HG03457 (cell line): ENCODE data around the gene HIPK4.
"Not testable (repeated sequence)": the region's sequence is repeated elsewhere in the genome, so short reads cannot be mapped to it uniquely, and the experiment has no call there.

Experiments used
- ATAC-seq: cut with Tn5 transposase; IDR thresholded peaks from one replicate; pipeline ENCODE4 v1.9.1; 2021; ENCODE audit warnings: moderate number of reproducible peaks; ENCODE audit not compliant: unreplicated experiment

Gene HIPK4

GRCh38 chr19:40416918-40417642, 27.1 kb upstream of the HIPK4 start:
- no peak for ATAC-seq

DNA sequence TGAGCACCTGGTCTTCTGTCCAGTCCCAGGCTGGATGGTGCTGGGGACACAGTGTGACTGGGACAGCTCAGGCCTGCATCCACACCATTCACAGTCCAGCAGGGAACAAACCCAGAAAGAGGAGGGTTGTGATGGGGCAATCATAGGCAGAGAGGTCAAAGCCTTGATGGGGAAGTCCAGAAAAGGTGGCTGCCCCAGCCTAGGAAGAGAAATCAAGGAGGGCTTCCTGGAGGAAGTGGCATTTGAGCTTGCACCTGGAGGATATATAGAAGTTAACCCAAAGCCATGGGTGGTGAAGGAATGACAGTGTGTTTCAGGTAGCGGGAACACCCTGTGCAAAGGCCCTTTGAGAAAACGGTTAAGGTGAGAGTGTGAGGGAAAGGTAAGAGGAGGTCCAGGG, 25.8 kb upstream of the HIPK4 start:
- no peak for ATAC-seq

GRCh38 chr19:40414542-40415535, 24.9 kb upstream of the HIPK4 start:
- ATAC-seq = no peak

DNA sequence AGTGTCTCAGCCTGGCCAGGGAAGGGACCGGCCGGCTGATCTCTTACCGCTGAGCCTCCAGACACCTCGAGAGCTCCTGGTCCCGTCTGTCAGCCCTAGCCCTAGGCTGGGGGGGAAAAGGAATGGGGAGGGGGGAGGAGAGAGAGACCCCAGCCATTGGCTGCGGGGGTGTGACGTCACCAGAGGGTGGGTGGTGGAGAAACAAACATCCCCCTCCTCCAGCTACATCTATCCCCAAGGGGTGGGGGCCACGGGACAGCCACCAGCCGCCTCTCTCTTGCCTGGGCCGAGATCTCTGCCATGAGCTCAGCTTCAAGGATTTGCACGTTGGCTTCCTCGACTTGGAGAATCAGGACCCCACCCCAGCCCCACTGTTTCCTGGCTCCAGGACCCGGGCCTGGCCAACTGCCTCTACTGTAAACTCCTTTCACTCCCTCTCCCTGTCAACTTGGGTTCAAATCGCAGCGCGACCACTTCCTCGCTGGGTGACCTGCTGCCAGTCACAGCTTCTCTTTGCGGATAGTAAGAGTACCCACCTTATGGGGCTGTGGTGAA, 23.4 kb upstream of the HIPK4 start, which contains the start of gene PRX:
Gene PRX (minus strand): TSS at position 88 of the 555 bp plus-strand sequence. CDS start 5,446 bp downstream, outside the sequence.
- ATAC-seq = no peak

DNA sequence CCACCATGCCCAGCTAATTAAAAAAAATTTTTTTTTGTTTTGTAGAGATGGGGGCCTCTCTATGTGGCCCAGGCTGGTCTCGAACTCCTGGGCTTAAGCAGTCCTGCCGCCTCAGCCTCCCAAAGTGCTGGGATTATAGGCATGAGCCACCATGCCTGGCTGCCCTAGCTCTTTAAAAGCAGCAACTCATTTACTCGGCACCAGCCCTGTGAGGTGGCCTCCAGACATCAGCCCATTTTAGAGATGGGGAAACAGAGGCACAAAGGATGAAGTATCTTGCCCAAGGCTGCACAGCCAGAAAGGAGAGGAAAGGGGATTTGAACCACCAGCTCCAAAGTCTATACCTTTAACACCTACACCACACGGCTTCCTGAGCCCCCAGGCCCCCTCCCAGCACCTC, 22.9 kb upstream of the HIPK4 start:
- ATAC-seq = no peak

DNA sequence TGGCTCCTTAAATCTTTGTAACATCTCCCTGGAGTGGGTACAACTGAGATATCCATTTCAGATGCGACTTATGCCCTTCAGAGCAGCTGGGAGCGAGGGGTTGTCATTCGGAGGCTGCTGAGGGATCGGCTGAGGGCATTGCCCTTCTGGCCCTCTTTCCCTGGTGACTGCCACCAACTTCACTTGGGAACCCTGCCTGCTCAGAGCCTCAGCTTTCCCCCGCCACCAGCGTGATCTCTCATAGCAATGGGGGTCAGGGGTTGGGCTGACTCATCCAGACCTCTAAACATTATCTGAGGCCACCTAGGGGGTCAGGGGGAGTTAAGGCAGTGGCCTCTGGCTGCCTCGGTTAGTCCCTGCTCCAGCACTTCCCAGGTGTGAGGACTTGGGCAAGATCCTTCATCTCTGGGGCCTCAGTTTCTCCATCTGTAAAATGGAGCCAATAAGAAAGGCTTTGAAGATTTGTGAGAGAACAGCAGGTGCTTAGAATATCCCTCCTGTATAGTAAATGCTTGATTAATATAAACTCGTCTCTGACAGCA, 22.0 kb upstream of the HIPK4 start:
- ATAC-seq = no peak

DNA sequence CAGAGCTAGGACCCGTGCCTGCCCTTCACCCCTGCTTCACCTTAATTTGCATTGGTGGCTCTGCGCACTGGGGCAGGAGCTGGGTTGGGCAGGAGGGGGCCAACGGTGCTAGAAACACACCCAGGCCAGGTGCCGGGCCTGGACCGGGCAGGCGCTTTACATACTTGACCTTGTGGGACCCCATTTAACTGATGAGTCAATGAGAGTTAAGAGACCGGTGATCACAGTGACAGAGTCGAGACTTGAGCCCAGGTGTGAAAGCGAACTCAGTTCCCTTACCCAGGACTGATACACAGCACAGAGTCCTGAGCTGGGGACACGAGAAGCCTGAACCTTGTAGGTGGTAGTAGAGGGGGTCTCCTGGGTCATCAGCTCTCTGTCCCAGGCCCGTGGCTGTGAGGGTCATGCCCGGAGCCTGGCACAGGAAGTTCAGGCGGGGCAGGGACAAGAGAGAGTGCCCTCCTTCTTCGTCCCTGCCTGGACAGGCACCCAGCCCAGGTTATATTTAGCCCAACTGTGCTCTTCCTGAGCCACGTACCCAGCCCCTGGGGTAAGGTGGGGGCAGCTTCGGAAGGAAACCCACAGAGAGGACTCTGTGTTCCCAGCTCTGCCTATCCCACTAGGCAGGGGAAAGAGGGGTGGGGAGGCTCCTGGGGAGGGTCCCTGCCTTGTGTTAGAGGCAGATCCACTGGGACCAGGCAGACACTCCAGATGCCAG, 21.3 kb upstream of the HIPK4 start:
- ATAC-seq = no peak

GRCh38 chr19:40410030-40410389, 20.0 kb upstream of the HIPK4 start:
- no peak for ATAC-seq

GRCh38 chr19:40408598-40408925, 18.6 kb upstream of the HIPK4 start:
- not testable (repeated sequence) for ATAC-seq

- ATAC-seq = no peak
Observed at GRCh38 chr19:40407714-40408597, 18.0 kb upstream of the HIPK4 start.

DNA sequence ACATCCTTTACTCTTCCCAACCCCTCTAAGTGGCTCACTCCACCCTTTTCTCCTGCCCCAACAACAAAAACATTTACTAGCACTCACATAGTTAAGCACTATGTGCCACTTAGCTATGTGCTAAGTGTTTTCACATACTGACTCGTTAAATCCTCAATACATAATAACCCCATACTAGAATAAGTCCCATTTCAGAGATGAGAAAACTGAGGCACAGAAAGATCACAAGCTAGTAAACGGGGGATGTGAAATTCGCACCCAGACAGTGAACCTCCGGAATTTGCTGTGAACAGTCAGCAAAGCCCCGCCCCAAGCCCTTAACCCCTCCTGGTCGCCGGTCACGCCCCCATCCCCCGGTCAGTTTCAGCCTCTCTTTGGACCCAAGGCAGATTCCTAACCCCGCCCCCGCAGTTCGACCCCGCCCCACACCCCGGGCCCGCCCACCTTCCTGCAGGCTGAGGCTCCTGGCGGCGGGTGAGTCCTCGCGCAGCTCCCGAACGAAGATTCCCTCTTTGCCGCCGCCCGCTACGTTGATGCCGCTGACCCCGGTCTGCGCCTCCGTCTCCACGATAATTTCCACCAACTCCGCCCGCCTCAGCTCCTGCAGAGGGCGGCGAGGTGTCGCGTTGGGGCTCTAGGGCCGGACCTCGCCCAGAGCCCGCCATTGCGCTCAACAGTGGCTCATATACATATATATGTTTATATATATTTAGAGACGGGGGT, 13.4 kb upstream of the HIPK4 start:
- ATAC-seq = peak; percentile 49

DNA sequence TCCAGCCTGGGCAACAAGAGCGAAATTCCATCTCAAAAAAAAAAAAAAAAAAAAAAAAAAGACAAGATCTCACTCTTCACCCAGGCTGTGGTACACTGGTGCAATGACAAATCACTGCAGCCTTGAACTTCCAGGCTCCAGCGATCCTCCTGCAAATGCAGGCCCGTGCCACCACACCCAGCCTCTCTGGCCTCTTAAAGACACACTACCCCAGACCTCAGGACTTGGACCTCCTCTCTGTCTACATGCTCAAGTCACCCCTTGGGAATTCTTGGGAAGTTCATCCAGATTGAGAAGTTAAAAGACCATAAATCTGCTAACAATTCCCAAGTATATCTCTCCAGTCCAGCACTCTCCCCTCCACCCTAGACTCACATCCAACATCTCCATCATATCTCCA, 10.6 kb upstream of the HIPK4 start:
- no peak for ATAC-seq

DNA sequence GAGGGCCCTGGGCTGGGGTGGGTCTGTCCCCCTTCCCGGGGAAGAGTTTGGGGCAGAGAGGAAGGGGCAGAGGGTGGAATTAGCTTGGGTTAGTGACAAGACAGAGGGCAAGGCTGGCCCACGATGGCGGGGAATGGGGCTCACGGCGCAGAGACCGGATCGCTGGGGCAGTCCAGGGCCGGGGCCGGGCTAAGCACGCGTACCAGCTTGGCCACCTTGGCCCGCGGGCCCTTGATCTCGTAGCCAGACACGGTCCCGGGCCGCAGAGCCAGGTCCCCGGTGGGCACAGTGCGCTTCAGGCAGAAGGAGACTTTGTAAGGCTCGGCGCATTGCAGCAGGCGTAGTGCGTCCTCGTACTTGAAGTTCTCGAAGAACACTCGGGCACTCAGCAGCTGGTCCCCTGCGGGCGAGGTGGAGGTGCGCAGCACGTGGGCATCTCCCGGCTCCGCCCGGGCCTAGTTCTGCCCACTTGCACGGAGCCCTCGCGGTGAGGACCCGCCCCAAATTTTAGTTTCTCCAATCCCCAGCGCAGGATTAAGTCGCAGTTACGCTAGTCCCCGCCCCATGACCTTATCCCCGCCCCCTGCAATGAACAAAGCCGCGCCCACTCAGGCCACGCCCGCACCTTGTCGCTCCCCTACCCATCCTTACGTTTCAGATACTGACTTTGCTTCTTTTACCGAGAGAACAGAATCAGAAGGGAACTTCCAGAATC, 8.6 kb upstream of the HIPK4 start:
- no peak for ATAC-seq

GRCh38 chr19:40397568-40397906, 7.6 kb upstream of the HIPK4 start:
- no peak for ATAC-seq

GRCh38 chr19:40396886-40397567, 7.0 kb upstream of the HIPK4 start:
- ATAC-seq = no peak

DNA sequence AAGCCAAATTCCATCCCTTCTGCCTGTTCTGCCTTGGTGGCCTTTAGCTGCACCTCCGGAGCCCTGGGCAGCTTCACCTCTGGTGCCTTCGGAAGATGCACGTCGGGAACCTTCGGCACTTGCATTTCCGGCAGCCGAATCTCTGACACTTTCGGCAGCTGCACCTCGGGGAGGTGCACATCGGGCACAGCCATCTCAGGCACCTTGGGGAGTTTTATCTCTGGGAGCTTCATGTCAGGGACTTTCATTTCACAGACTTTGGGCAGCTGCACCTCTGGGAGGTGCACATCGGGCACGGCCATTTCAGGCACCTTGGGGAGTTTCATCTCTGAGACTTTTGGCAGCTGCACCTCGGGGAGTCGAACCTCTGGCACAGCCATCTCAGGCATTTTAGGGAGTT, 6.0 kb upstream of the HIPK4 start:
- no peak for ATAC-seq

- ATAC-seq = no peak
Observed at GRCh38 chr19:40394816-40395210, 4.8 kb upstream of the HIPK4 start.
